Heart left ventricle (tissue), 16 donors: Measurements from ENCODE around the gene SLX9. TPM values are rescaled to one million over a fixed set of nuclear protein-coding genes. Genes with fewer than 3 reads are reported as not detected.

ENCODE experiments used
- ATAC-seq, 4 donors: fragments of 200-7000 bp; cut with Tn5 transposase; one replicate each; pipeline ENCODE4 v1.9.1; 2020 to 2022; ENCODE audit warnings: moderate library complexity in 4 of 4, mild to moderate bottlenecking in 3 of 4, moderate number of reproducible peaks in 1 of 4
- DNase-seq, 5 donors: peaks; one replicate each; pipeline ENCODE4 v3.0.0-alpha.2; 2020
- H3K27ac ChIP-seq, 12 donors: fragments of 200-600 bp; sonication (generic) in 4 of 12; one replicate each; pipeline versions ENCODE4 v1.5.0 to v1.8.0; 2016 to 2022; ENCODE audit warnings: mild to moderate bottlenecking in 2 of 12
- H3K27me3 ChIP-seq, 9 donors: fragments of 200-600 bp; sonication (generic) in 2 of 9; one replicate each; pipeline versions ENCODE4 v1.5.1 to v1.8.0; 2016 to 2022; ENCODE audit warnings: mild to moderate bottlenecking in 3 of 9
- H3K36me3 ChIP-seq, 9 donors: fragments of 200-600 bp; sonication (generic) in 2 of 9; one replicate each; pipeline versions ENCODE4 v1.5.0 to v1.8.0; 2018 to 2022; ENCODE audit warnings: mild to moderate bottlenecking in 2 of 9
- H3K4me1 ChIP-seq, 12 donors: fragments of 200-600 bp; sonication (generic) in 4 of 12; one replicate each; pipeline versions ENCODE4 v1.5.0 to v1.8.0; 2016 to 2022; ENCODE audit warnings: mild to moderate bottlenecking in 3 of 12
- H3K4me3 ChIP-seq, 12 donors: fragments of 200-600 bp; sonication (generic) in 4 of 12; one replicate each; pipeline versions ENCODE4 v1.5.0 to v1.8.0; 2017 to 2022; ENCODE audit warnings: mild to moderate bottlenecking in 9 of 12, moderate library complexity in 4 of 12
- H3K9me3 ChIP-seq, 12 donors: fragments of 200-600 bp; sonication (generic) in 4 of 12; one replicate each; pipeline versions ENCODE4 v1.5.0 to v1.8.0; 2016 to 2022; ENCODE audit warnings: mild to moderate bottlenecking in 1 of 12
- CTCF ChIP-seq, 12 donors: fragments of 200-600 bp; sonication (generic) in 4 of 12; IDR thresholded peaks; one replicate each; pipeline versions ENCODE4 v1.5.0 to v1.8.0; 2018 to 2022; ENCODE audit warnings: antibody characterized with exemption in 12 of 12, mild to moderate bottlenecking in 5 of 12
- POLR2A ChIP-seq, 2 donors: fragments of 450-650 bp; IDR thresholded peaks; one replicate each; pipeline ENCODE4 v1.6.1; 2017; ENCODE audit warnings: antibody characterized with exemption in 2 of 2, mild to moderate bottlenecking in 2 of 2, moderate library complexity in 2 of 2
- WGBS, 4 donors: extraction: QIAGEN DNeasy Blood & Tissue Kit in 2 of 4; methylation state at CpG; one replicate each; pipeline versions ENCODE4 v1.1.5 to v1.1.7; 2013 to 2018; 5-methylcytosine and 5-hydroxymethylcytosine counted together
- intact Hi-C, 10 donors: fragments of 100-400 bp; cut with DNase I; formaldehyde crosslinking; loops; one replicate each; pipeline versions ENCODE4 v1.11.1 to v1.14.2; 2022
- polyA plus RNA-seq, 2 donors: library from polyadenylated mRNA; stranded (reverse); fragments of 200-250 nt; gene quantifications; one replicate each; pipeline ENCODE4 v1.2.3, GENCODE V29; 2013
- total RNA-seq, 9 donors: library from RNA; depleted of rRNA in 2 of 9; stranded (reverse); fragments of >200 nt in 2 of 9; fragmentation: NEBNext Ultra II Directional in 3 of 9; extraction: Animal tissue kit (Norgen Biotek cat#: 25700) in 3 of 9; gene quantifications; one replicate each; pipeline versions ENCODE4 v1.1.0 to v1.2.4, GENCODE V29; 2016 to 2023
- donor health status: ischemic (EF 13 %, LVEDD 7.1; RV severe dilation, severe dysfunction).
- donor health status: healthy with polysubstance abuse.
- donor health status: DM: no; HTN: yes; CAD: no.
- donor health status: DM: no; HTN: no; CAD: no.
- donor health status: ischemic (EF 25% LVEDD 6.9; RV normal size, moderate dysfunction).
- donor health status: ischemic (EF 25% LVEDD 5.7; RV mildly dilated, moderate dysfunction).
- donor health status: healthy.
- donor health status: DM: yes; HTN: yes; CAD: no.
- donor health status: ischemic (EF 35%, LVEDD 5.7; RV mildly dilated, moderate dysfunction).
- donor health status: nonischemic (EF 11% LVEDD 7.7; RV severe dilation, severe dysfunction).
- donor health status: DM: yes; HTN: yes; CAD: no.
- donor health status: PGD.
- donor health status: ischemic (EF 29% LVEDD 5.4; RV normal size, mild dysfunction).
- donor health status: nonischemic (EF 23%, LVEDD 6.1; RV moderate dilation, normal function).

SLX9 gene
- total and polyA plus RNA-seq, 11 donors = 38.5 to 77.8 (median 49.1) TPM

DNA sequence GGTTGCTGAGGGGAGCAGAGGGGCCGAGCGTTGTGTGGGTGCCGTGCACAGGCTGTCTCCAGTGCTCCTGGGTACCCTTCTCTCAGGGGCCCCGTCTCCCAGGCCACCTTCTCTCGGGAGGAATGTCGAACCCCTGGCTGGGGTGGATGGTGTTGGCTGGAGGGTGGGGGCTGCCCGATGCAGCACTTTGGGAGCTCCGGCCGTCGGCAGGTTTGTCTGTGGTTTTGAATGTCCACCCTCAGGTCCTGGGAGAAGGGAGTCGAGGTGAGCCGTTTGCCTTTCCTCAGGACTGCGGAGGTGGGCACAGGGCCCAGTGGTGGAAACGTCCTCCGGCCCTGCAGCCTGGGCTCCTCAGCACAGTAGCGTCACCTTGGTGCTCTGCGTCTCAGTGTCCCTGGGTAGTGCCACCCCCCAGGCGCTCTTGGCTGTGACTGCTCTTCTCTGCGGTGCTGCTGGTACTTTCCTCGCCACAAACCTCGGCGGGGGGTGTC, 14.5 kb downstream of the SLX9 start:
- intact Hi-C loops = loop anchor here in 2 of 10 donors (2.0 to 10.0 kb wide), 2 partner anchors 118 to 120 kb away; partner anchors contain the start of gene ADARB1 (in 1 of the 2)
- peaks cover 9 to 88% (median 58%) of the 10 kb centered on the region in 12 donors for H3K4me1 ChIP-seq

DNA sequence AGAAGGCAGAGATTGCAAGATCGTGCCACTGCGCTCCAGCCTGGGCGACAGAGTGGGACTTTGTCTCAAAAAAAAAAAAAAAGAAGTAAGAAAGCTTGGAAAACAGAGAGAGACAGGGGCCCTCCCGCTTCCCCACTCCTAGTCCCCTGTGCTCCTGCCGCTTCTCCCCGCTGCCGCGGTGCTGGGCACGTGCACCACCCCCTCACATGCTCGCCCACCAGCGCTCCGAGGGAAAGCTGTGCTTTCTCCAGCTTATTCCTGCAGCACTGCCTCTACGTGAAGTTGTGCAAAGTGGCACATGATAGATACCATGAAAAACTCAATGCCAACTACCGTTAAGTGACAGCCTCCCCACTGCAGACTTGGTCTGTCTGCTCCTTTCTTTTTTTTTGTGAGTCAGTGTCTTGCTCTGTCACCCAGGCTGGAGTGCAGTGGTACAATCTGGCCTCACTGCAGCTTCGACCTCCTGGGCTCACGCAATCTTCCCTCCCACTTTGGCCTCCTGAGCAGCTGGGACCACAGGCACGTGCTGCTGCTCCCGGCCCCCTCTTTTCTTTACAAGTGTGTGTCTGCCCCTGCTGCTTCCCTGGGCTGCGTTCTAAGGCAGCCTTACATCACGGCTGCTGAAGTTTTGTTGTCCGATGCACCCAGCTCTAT, 15.4 kb downstream of the SLX9 start:
- DNase-seq = peak in 3 of 5 donors; percentile 40 to 60 (median 50)
- Histone ChIP-seq H3K9me3 (no peaks in the 10 kb centered on the region), H3K4me1 (peaks cover 13 to 88% (median 61%) of the 10 kb centered on the region in 12 donors), H3K27me3 (no peaks in the 10 kb centered on the region), H3K4me3 (no peak overlapping the region), H3K27ac (peak overlapping the region in 10 of 12 donors; percentile 80 to 99 (median 92)), H3K36me3 (peaks cover 0 to 31% (median 3%) of the 10 kb centered on the region in 9 donors)
- TF ChIP-seq POLR2A (IDR thresholded peaks at IDR 0.05) (no peak), CTCF (IDR thresholded peaks at IDR 0.05) (no peak)
- intact Hi-C loops = loop anchor here in 3 of 10 donors (2.0 to 10.0 kb wide), 3 partner anchors 117 to 120 kb away; partner anchors contain the start of gene ADARB1 (in 2 of the 3)
- 51 to 66% (median 62%) methylated on average over 21 of the region's 21 CpGs for WGBS, 4 donors
- ATAC-seq = no peak

More for the DNA sequence above, 14.5 kb downstream of the SLX9 start:
- DNase-seq = peak in 4 of 5 donors; percentile 52 to 72 (median 67)
- TF ChIP-seq POLR2A (IDR thresholded peaks at IDR 0.05) (no peak), CTCF (IDR thresholded peaks at IDR 0.05) (no peak)
- 66 to 75% (median 71%) methylated on average over 14 to 22 of the region's 22 CpGs for WGBS, 4 donors
- H3K27ac ChIP-seq = peak overlapping the region; percentile 10 to 99 (median 90)
- ATAC-seq = peak in 2 of 4 donors; percentile 7 to 30
- no peak overlapping the region for H3K4me3 ChIP-seq
- H3K9me3 ChIP-seq = no peaks in the 10 kb centered on the region
- H3K36me3 ChIP-seq = peaks cover 0 to 26% (median 0%) of the 10 kb centered on the region in 9 donors
- no peaks in the 10 kb centered on the region for H3K27me3 ChIP-seq

DNA sequence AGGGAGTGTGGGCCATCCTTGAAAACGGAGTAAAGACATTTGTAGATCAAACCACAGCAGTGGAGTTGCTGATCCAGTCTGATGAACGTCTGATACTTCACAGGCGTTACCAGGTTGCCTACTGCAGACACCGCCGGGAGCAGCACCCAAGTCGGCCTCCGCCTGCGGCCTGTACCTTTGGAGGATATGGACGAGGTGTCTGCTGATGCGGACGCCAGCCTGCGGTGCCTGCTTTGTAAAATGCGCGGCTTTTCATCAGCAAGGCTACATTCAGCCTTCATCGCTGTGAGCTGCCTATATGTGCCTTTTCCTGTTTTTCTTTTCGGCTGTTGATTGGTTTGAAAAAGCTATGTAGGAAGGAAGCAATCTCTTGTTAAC, 16.0 kb downstream of the SLX9 start:
- WGBS, 4 donors = 77 to 86% (median 81%) methylated on average over 16 of the region's 16 CpGs
- Histone ChIP-seq H3K4me3 (no peak overlapping the region), H3K27me3 (no peaks in the 10 kb centered on the region), H3K27ac (peak overlapping the region in 10 of 12 donors; percentile 29 to 99 (median 92)), H3K4me1 (peaks cover 13 to 89% (median 60%) of the 10 kb centered on the region in 12 donors), H3K36me3 (peaks cover 0 to 36% (median 6%) of the 10 kb centered on the region in 9 donors), H3K9me3 (no peaks in the 10 kb centered on the region)
- no peak for ATAC-seq
- DNase-seq = peak in 3 of 5 donors; percentile 17 to 44 (median 28)
- intact Hi-C loops = loop anchor here in 3 of 10 donors (2.0 to 10.0 kb wide), 3 partner anchors 117 to 119 kb away; partner anchors contain the start of gene ADARB1 (in 2 of the 3)
- no peak for TF ChIP-seq POLR2A (IDR thresholded peaks at IDR 0.05)
- TF ChIP-seq CTCF (IDR thresholded peaks at IDR 0.05) = no peak
